ENCODE results near the gene DAP. TPM values are rescaled to one million over a fixed set of nuclear protein-coding genes. Genes with fewer than 3 reads are reported as not detected.

DAP gene
- total and polyA plus RNA-seq, 2 donors from 2014 or later, result 123 to 133 TPM

- DNase-seq, result no peak
- no peak overlapping the region for H3K27ac ChIP-seq (ENCODE audit: low read depth in 2 of 2, low read length in 2 of 2)
- no peaks in the 10 kb centered on the region for H3K4me1 ChIP-seq (ENCODE audit: control insufficient read depth in 2 of 3, insufficient read depth in 2 of 3, low read depth in 1 of 3, low read length in 3 of 3)
- H3K9me3 ChIP-seq (ENCODE audit: control insufficient read depth in 2 of 3, insufficient read depth in 1 of 3, low read length in 3 of 3), result no peaks in the 10 kb centered on the region
- no peaks in the 10 kb centered on the region for H3K27me3 ChIP-seq (ENCODE audit: control insufficient read depth, insufficient read depth, low read length)
- FAIRE-seq, result no peak
- intact Hi-C loops (cut with DNase I), result no loop called here
- no peak overlapping the region for H3K9ac ChIP-seq (ENCODE audit: low read length in 3 of 3)
- peaks cover 0 to 27% (median 26%) of the 10 kb centered on the region in 3 donors for H3K36me3 ChIP-seq (ENCODE audit: control insufficient read depth in 2 of 3, insufficient read depth in 3 of 3, low read length in 3 of 3)
- TF ChIP-seq, protein P1, sequence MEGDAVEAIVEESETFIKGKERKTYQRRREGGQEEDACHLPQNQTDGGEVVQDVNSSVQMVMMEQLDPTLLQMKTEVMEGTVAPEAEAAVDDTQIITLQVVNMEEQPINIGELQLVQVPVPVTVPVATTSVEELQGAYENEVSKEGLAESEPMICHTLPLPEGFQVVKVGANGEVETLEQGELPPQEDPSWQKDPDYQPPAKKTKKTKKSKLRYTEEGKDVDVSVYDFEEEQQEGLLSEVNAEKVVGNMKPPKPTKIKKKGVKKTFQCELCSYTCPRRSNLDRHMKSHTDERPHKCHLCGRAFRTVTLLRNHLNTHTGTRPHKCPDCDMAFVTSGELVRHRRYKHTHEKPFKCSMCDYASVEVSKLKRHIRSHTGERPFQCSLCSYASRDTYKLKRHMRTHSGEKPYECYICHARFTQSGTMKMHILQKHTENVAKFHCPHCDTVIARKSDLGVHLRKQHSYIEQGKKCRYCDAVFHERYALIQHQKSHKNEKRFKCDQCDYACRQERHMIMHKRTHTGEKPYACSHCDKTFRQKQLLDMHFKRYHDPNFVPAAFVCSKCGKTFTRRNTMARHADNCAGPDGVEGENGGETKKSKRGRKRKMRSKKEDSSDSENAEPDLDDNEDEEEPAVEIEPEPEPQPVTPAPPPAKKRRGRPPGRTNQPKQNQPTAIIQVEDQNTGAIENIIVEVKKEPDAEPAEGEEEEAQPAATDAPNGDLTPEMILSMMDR (IDR thresholded peaks at IDR 0.05; ENCODE audit: borderline replicate concordance, extremely low read depth, insufficient read depth), result no peak
- H3K4me3 ChIP-seq (ENCODE audit: low read length in 3 of 3), result no peak overlapping the region
Observed at GRCh38 chr5:10676224-10676623, 84.8 kb downstream of the DAP start.

DNA sequence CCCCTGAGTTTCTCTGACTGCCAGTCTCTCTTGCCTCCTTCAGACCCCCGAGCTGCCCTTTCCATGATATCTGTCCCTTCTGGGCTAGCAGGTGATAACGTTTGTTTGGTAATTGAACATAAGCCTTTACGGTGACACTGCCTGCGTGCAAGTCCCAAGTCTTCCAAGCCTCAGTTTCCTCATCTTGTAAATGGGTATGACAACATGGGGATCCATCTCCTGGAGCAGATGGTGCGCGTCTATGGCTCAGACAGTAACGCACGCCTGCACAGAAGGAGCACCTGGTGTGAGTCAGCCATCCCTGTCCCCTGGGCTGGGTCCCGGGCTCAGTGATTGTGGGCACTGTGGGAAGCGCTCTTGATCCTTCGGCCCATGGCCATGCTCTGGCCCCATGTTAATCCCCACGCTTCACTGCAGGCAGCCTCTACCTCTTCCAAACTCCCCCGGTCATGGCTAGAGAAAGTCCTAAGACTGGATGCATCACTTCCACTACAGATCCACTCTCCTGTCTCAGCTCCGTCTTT lies 85.8 kb downstream of the DAP start:
- H3K4me3 ChIP-seq (ENCODE audit: low read length in 3 of 3), result no peak overlapping the region
- no peak for FAIRE-seq

DNA sequence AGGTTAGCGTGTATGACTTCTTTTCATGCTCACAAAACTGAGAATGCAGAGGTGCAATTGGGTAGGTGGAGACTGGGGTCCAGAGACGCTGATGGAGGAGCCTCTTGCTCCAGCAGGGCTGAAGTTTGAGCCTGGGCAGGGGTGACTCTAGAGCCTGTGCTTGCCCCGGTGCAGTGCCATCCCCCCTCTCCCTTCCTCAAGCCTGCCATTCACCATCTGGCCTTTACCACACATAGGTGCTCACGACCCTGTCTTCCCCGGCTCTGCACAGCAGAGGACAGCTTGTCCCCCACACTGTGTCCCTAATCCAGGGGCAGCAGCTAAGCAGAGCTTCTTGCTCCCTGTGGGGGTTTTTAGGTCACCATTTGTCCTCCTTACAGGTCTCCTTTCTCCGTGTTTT lies 86.5 kb downstream of the DAP start:
- no peak for FAIRE-seq

More for the DNA sequence above, 85.8 kb downstream of the DAP start:
- no peaks in the 10 kb centered on the region for H3K27me3 ChIP-seq (ENCODE audit: control insufficient read depth, insufficient read depth, low read length)
- intact Hi-C loops (cut with DNase I), result no loop called here
- no peaks in the 10 kb centered on the region for H3K4me1 ChIP-seq (ENCODE audit: control insufficient read depth in 2 of 3, insufficient read depth in 2 of 3, low read depth in 1 of 3, low read length in 3 of 3)
- no peaks in the 10 kb centered on the region for H3K9me3 ChIP-seq (ENCODE audit: control insufficient read depth in 2 of 3, insufficient read depth in 1 of 3, low read length in 3 of 3)
- TF ChIP-seq, protein P1 (IDR thresholded peaks at IDR 0.05; ENCODE audit: borderline replicate concordance, extremely low read depth, insufficient read depth), result no peak
- peaks cover 0 to 20% (median 19%) of the 10 kb centered on the region in 3 donors for H3K36me3 ChIP-seq (ENCODE audit: control insufficient read depth in 2 of 3, insufficient read depth in 3 of 3, low read length in 3 of 3)
- H3K9ac ChIP-seq (ENCODE audit: low read length in 3 of 3), result no peak overlapping the region
- DNase-seq, result no peak
- no peak overlapping the region for H3K27ac ChIP-seq (ENCODE audit: low read depth in 2 of 2, low read length in 2 of 2)

More for the DNA sequence above, 86.5 kb downstream of the DAP start:
- Histone ChIP-seq H3K27ac (ENCODE audit: low read depth in 2 of 2, low read length in 2 of 2) (no peak overlapping the region), H3K9ac (ENCODE audit: low read length in 3 of 3) (no peak overlapping the region), H3K9me3 (ENCODE audit: control insufficient read depth in 2 of 3, insufficient read depth in 1 of 3, low read length in 3 of 3) (no peaks in the 10 kb centered on the region), H3K4me3 (ENCODE audit: low read length in 3 of 3) (no peak overlapping the region), H3K27me3 (ENCODE audit: control insufficient read depth, insufficient read depth, low read length) (no peaks in the 10 kb centered on the region), H3K36me3 (ENCODE audit: control insufficient read depth in 2 of 3, insufficient read depth in 3 of 3, low read length in 3 of 3) (peaks cover 0 to 13% (median 12%) of the 10 kb centered on the region in 3 donors), H3K4me1 (ENCODE audit: control insufficient read depth in 2 of 3, insufficient read depth in 2 of 3, low read depth in 1 of 3, low read length in 3 of 3) (no peaks in the 10 kb centered on the region)
- intact Hi-C loops (cut with DNase I), result no loop called here
- DNase-seq, result no peak
- TF ChIP-seq, protein P1 (IDR thresholded peaks at IDR 0.05; ENCODE audit: borderline replicate concordance, extremely low read depth, insufficient read depth), result no peak
